DND-41 (cell line): Measurements from ENCODE around the gene BCS1L.

Experiments used
- ATAC-seq: fragments of 200-7000 bp; cut with Tn5 transposase; 3 replicates; pipeline ENCODE4 v1.9.1; 2021; ENCODE audit warnings: low read depth; ENCODE audit not compliant: insufficient read depth
- DNase-seq: peaks from one replicate; pipeline ENCODE4 v3.0.0-alpha.2; 2020
- H2AFZ ChIP-seq: 2 replicates; pipeline ENCODE4 v1.6.0; 2012; ENCODE audit warnings: low read depth, low read length
- H3K27ac ChIP-seq: 2 replicates; pipeline ENCODE4 v1.5.1; 2012; ENCODE audit warnings: low read length, inconsistent platforms
- H3K27me3 ChIP-seq: fragments of 200-600 bp; sonication (generic); 2 replicates; pipeline ENCODE4 v1.6.0; 2012; ENCODE audit warnings: low read length, mild to moderate bottlenecking, inconsistent platforms; ENCODE audit not compliant: insufficient read depth, poor library complexity
- H3K36me3 ChIP-seq: 2 replicates; pipeline ENCODE4 v1.5.1; 2012; ENCODE audit warnings: low read length, inconsistent platforms; ENCODE audit not compliant: insufficient read depth
- H3K4me1 ChIP-seq: 2 replicates; pipeline ENCODE4 v1.5.1; 2012; ENCODE audit warnings: mild to moderate bottlenecking, low read length; ENCODE audit not compliant: insufficient read depth
- H3K4me2 ChIP-seq: 2 replicates; pipeline ENCODE4 v1.6.0; 2012; ENCODE audit warnings: mild to moderate bottlenecking, moderate library complexity, low read length, inconsistent platforms; ENCODE audit not compliant: insufficient read depth
- H3K4me3 ChIP-seq, 2 experiments: fragments of 200-600 bp in 1 of 2; shearing (Covaris generic) in 1 of 2; 2 replicates each; pipeline ENCODE4 v1.5.1; 2012 to 2016; ENCODE audit warnings: inconsistent platforms in 2 of 2, low read length in 2 of 2, mild to moderate bottlenecking in 2 of 2, low read depth in 1 of 2, moderate library complexity in 1 of 2
- H3K79me2 ChIP-seq: 2 replicates; pipeline ENCODE4 v1.6.0; 2012; ENCODE audit warnings: low read length, inconsistent platforms; ENCODE audit not compliant: insufficient read depth
- H3K9ac ChIP-seq: 2 replicates; pipeline ENCODE4 v1.6.0; 2012; ENCODE audit warnings: low read depth, mild to moderate bottlenecking, inconsistent platforms, low read length, moderate library complexity
- H3K9me3 ChIP-seq: 2 replicates; pipeline ENCODE4 v1.5.1; 2012; ENCODE audit warnings: low read length, moderate library complexity, mild to moderate bottlenecking, inconsistent platforms; ENCODE audit not compliant: insufficient read depth, severe bottlenecking
- H4K20me1 ChIP-seq: 2 replicates; pipeline ENCODE4 v1.6.0; 2012; ENCODE audit warnings: low read length; ENCODE audit not compliant: insufficient read depth
- CTCF ChIP-seq: IDR thresholded peaks from 2 replicates; pipeline ENCODE4 v1.5.1; 2012; ENCODE audit warnings: borderline replicate concordance, low read length, moderate library complexity, mild to moderate bottlenecking; ENCODE audit not compliant: poor library complexity, severe bottlenecking; ENCODE audit errors: extremely low read depth
- EZH2 ChIP-seq: IDR thresholded peaks from 3 replicates; pipeline ENCODE4 v1.6.1; 2012; ENCODE audit warnings: borderline replicate concordance, low read depth, mild to moderate bottlenecking, moderate library complexity, low read length, inconsistent platforms; ENCODE audit not compliant: severe bottlenecking

The BCS1L gene

GRCh38 chr2:218698885-218699284, 39.4 kb downstream of the BCS1L start:
- H2AFZ ChIP-seq, result no peak overlapping the region
- TF ChIP-seq CTCF, result no peak
- TF ChIP-seq EZH2, result no peak
- H3K9me3 ChIP-seq, result no peaks in the 10 kb centered on the region

GRCh38 chr2:218701806-218702205, 42.3 kb downstream of the BCS1L start:
- TF ChIP-seq CTCF, result no peak
- TF ChIP-seq EZH2, result no peak
- ATAC-seq (no peak), DNase-seq (no peak)
- Histone ChIP-seq H2AFZ (no peak overlapping the region), H3K9ac (no peak overlapping the region), H3K9me3 (no peaks in the 10 kb centered on the region), H3K27ac (no peak overlapping the region), H3K4me2 (no peak overlapping the region), H3K27me3 (no peaks in the 10 kb centered on the region), H3K4me1 (no peaks in the 10 kb centered on the region), H4K20me1 (no peaks in the 10 kb centered on the region), H3K79me2 (no peaks in the 10 kb centered on the region), H3K4me3 (no peak overlapping the region), H3K36me3 (no peaks in the 10 kb centered on the region; the same call in 1 of the 2 replicates)

More at GRCh38 chr2:218698885-218699284, 39.4 kb downstream of the BCS1L start:
- Histone ChIP-seq H3K27me3 (no peaks in the 10 kb centered on the region), H3K27ac (no peak overlapping the region), H3K4me2 (no peak overlapping the region), H4K20me1 (no peaks in the 10 kb centered on the region), H3K4me3 (no peak overlapping the region), H3K79me2 (no peaks in the 10 kb centered on the region), H3K4me1 (no peaks in the 10 kb centered on the region), H3K9ac (no peak overlapping the region), H3K36me3 (no peaks in the 10 kb centered on the region; the same call in 1 of the 2 replicates)
- no peak for DNase-seq
- no peak for ATAC-seq

- Histone ChIP-seq H2AFZ (no peak overlapping the region), H3K36me3 (no peaks in the 10 kb centered on the region; the same call in 1 of the 2 replicates), H4K20me1 (no peaks in the 10 kb centered on the region), H3K27ac (no peak overlapping the region), H3K79me2 (no peaks in the 10 kb centered on the region), H3K4me3 (no peak overlapping the region), H3K9me3 (no peaks in the 10 kb centered on the region), H3K4me1 (no peaks in the 10 kb centered on the region), H3K4me2 (no peak overlapping the region), H3K9ac (no peak overlapping the region), H3K27me3 (no peaks in the 10 kb centered on the region)
- ATAC-seq (no peak), DNase-seq (no peak)
- TF ChIP-seq EZH2, result no peak
- TF ChIP-seq CTCF, result no peak
Observed at GRCh38 chr2:218703341-218703740, 43.9 kb downstream of the BCS1L start.

- Histone ChIP-seq H3K9me3 (no peaks in the 10 kb centered on the region), H3K36me3 (no peaks in the 10 kb centered on the region; the same call in 1 of the 2 replicates), H3K4me2 (no peak overlapping the region), H2AFZ (no peak overlapping the region), H4K20me1 (peaks cover 5% of the 10 kb centered on the region; the same call in 1 of the 2 replicates), H3K79me2 (peaks cover 24% of the 10 kb centered on the region), H3K4me1 (peaks cover 24% of the 10 kb centered on the region), H3K27me3 (no peaks in the 10 kb centered on the region), H3K27ac (no peak overlapping the region), H3K4me3 (no peak overlapping the region), H3K9ac (no peak overlapping the region)
- DNase-seq (no peak), ATAC-seq (no peak)
- TF ChIP-seq EZH2 (no peak), CTCF (no peak)
Observed at GRCh38 chr2:218708086-218708485, 48.6 kb downstream of the BCS1L start.
